ENCODE data around the gene PFDN1. TPM values are rescaled to one million over a fixed set of nuclear protein-coding genes. Genes with fewer than 3 reads are reported as not detected.
A peak's percentile ranks its signal among the peaks of the same experiment; 100 is the strongest.

Gene PFDN1
- total and polyA plus RNA-seq, 9 of the 15 experiments (the other 6 are each of a cell fraction or from before 2014, with no cell fraction given): 45.5 to 215 (median 78.0) TPM

DNA sequence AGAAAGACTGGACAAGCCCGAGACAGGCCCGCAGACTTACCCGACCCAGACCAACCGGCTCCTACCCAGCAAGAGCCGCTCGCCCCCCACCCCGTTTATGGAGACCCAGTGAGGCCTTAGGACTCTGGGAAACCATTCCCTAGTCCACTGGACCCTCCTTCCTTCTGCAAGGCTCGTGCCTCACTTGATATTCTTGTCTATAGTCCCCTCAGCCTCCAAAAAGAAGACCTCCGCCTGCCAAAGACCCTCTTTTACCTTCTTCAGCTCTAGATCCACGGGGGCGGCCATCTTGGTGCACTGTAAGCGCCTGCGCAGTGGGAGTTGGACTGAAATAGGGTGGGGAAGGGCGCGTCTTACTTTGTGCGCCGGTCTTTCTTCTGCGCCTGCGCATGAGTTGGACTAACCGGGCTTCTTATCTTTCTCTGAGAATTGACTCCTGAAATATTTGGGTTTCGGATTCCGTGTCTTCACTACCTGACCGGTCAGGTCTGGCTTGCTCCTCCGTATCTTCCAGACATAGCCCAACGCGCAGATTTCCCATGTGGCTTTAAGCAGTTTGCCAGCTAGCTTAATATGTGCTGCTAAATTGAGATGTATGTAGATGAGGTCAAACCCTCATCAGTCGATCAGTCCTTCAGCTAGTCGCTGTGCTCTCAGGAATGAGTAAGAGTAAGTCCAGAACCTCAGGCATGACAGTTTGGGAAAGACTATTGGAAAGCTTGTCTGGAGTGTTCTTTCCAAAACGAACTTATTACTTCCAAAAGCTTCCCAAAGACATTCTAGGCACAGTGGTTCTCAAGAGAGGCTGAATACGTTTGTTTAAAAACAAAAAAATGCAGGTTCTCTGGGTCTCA is at the start of gene PFDN1 (continued):
- TF ChIP-seq GABPB2 (CRISPR knock-in tag; conservative IDR thresholded peaks at IDR 0.05): no peak
- TF ChIP-seq MAFK (IDR thresholded peaks at IDR 0.05; ENCODE audit: low read length): no peak
- no peak for TF ChIP-seq ETV5 (CRISPR knock-in tag; IDR thresholded peaks at IDR 0.05; ENCODE audit: low read depth)
- peak; percentile 97 for TF ChIP-seq NRF1 (conservative IDR thresholded peaks at IDR 0.05 in 1 of 2, IDR thresholded peaks at IDR 0.05 in 1 of 2)
- TF ChIP-seq DPF2 (IDR thresholded peaks at IDR 0.05): peak; percentile 78
- TF ChIP-seq ZNF740 (CRISPR knock-in tag; IDR thresholded peaks at IDR 0.05): peak; percentile 45; the same call in 1 of the 2 replicates
- TF ChIP-seq ZNF740 (tag; IDR thresholded peaks at IDR 0.05): no peak
- TF ChIP-seq TCF3 (CRISPR knock-in tag; IDR thresholded peaks at IDR 0.05): no peak
- TF ChIP-seq FOS (IDR thresholded peaks at IDR 0.05; ENCODE audit: extremely low read depth, insufficient read length): no peak
- TF ChIP-seq NEUROD1 (IDR thresholded peaks at IDR 0.05; ENCODE audit: borderline replicate concordance, low read depth, low read length, partially characterized antibody): no peak
- TF ChIP-seq ZKSCAN3 (CRISPR knock-in tag; IDR thresholded peaks at IDR 0.05): no peak
- TF ChIP-seq SAP30 (IDR thresholded peaks at IDR 0.05; ENCODE audit: borderline replicate concordance, insufficient read depth, low read depth, low read length, poor library complexity, severe bottlenecking): no peak
- TF ChIP-seq USF2 (CRISPR knock-in tag; IDR thresholded peaks at IDR 0.05): no peak
- peak; percentile 50; the same call in 1 of the 2 replicates for TF ChIP-seq PKNOX1 (IDR thresholded peaks at IDR 0.05)
- peak; percentile 83; the same call in 1 of the 2 replicates for TF ChIP-seq MTA3 (IDR thresholded peaks at IDR 0.05; ENCODE audit: borderline replicate concordance)
- no peak for TF ChIP-seq SAFB2 (IDR thresholded peaks at IDR 0.05; ENCODE audit: borderline replicate concordance, low read depth, low read length, severe bottlenecking)

Measured in K562 (cell line).